Measurements from ENCODE around the gene SMO.
"Not testable (repeated sequence)": the region's sequence is repeated elsewhere in the genome, so short reads cannot be mapped to it uniquely, and the experiment has no call there.

SMO gene

GRCh38 chr7:129218514-129219062, 30.2 kb downstream of the SMO start:
- H3K27ac ChIP-seq (ENCODE audit: low read depth, low read length), result no peak overlapping the region
- H3K9me3 ChIP-seq (ENCODE audit: control insufficient read depth in 1 of 2, low read length in 2 of 2), result no peaks in the 10 kb centered on the region
- no peak overlapping the region for H3K9ac ChIP-seq (ENCODE audit: low read depth in 1 of 2, low read length in 2 of 2)
- no peaks in the 10 kb centered on the region for H3K27me3 ChIP-seq (ENCODE audit: control insufficient read depth in 1 of 2, insufficient read depth in 2 of 2, low read length in 2 of 2)
- H3K4me3 ChIP-seq (ENCODE audit: low read depth in 1 of 2, low read length in 2 of 2), result no peak overlapping the region
- no peaks in the 10 kb centered on the region for H3K4me1 ChIP-seq (ENCODE audit: control insufficient read depth in 1 of 2, insufficient read depth in 2 of 2, low read length in 2 of 2)
- H3K36me3 ChIP-seq (ENCODE audit: control insufficient read depth in 1 of 2, insufficient read depth in 2 of 2, low read length in 2 of 2), result no peaks in the 10 kb centered on the region

GRCh38 chr7:129219166-129219565, 30.7 kb downstream of the SMO start:
- H3K36me3 ChIP-seq (ENCODE audit: control insufficient read depth in 1 of 2, insufficient read depth in 2 of 2, low read length in 2 of 2); H3K9ac ChIP-seq (ENCODE audit: low read depth in 1 of 2, low read length in 2 of 2); H3K27ac ChIP-seq (ENCODE audit: low read depth, low read length); H3K27me3 ChIP-seq (ENCODE audit: control insufficient read depth in 1 of 2, insufficient read depth in 2 of 2, low read length in 2 of 2); H3K9me3 ChIP-seq (ENCODE audit: control insufficient read depth in 1 of 2, low read length in 2 of 2); H3K4me3 ChIP-seq (ENCODE audit: low read depth in 1 of 2, low read length in 2 of 2); H3K4me1 ChIP-seq (ENCODE audit: control insufficient read depth in 1 of 2, insufficient read depth in 2 of 2, low read length in 2 of 2): not testable (repeated sequence)

GRCh38 chr7:129222064-129222463, 33.6 kb downstream of the SMO start:
- no peak overlapping the region for H3K27ac ChIP-seq (ENCODE audit: low read depth, low read length)
- no peak overlapping the region for H3K4me3 ChIP-seq (ENCODE audit: low read depth in 1 of 2, low read length in 2 of 2)
- H3K9me3 ChIP-seq (ENCODE audit: control insufficient read depth in 1 of 2, low read length in 2 of 2), result no peaks in the 10 kb centered on the region
- peaks cover 11 to 14% of the 10 kb centered on the region in 2 donors for H3K4me1 ChIP-seq (ENCODE audit: control insufficient read depth in 1 of 2, insufficient read depth in 2 of 2, low read length in 2 of 2)
- no peak overlapping the region for H3K9ac ChIP-seq (ENCODE audit: low read depth in 1 of 2, low read length in 2 of 2)
- H3K27me3 ChIP-seq (ENCODE audit: control insufficient read depth in 1 of 2, insufficient read depth in 2 of 2, low read length in 2 of 2), result no peaks in the 10 kb centered on the region
- H3K36me3 ChIP-seq (ENCODE audit: control insufficient read depth in 1 of 2, insufficient read depth in 2 of 2, low read length in 2 of 2), result no peaks in the 10 kb centered on the region

- Histone ChIP-seq H3K4me1 (ENCODE audit: control insufficient read depth in 1 of 2, insufficient read depth in 2 of 2, low read length in 2 of 2) (peaks cover 11 to 25% of the 10 kb centered on the region in 2 donors), H3K9ac (ENCODE audit: low read depth in 1 of 2, low read length in 2 of 2) (peak within 1 kb of the TSS; percentile 63 to 73), H3K4me3 (ENCODE audit: low read depth in 1 of 2, low read length in 2 of 2) (peak within 1 kb of the TSS; percentile 86 to 97), H3K36me3 (ENCODE audit: control insufficient read depth in 1 of 2, insufficient read depth in 2 of 2, low read length in 2 of 2) (no peaks in the 10 kb centered on the region), H3K9me3 (ENCODE audit: control insufficient read depth in 1 of 2, low read length in 2 of 2) (no peaks in the 10 kb centered on the region), H3K27ac (ENCODE audit: low read depth, low read length) (peak within 1 kb of the TSS; percentile 99), H3K27me3 (ENCODE audit: control insufficient read depth in 1 of 2, insufficient read depth in 2 of 2, low read length in 2 of 2) (no peaks in the 10 kb centered on the region)
These were observed 36.1 kb downstream of the SMO start, which contains the start of gene AHCYL2 for GRCh38 chr7:129224251-129225205. TSS of gene AHCYL2 (plus strand) at chr7:129225030.

- H3K4me1 ChIP-seq (ENCODE audit: control insufficient read depth in 1 of 2, insufficient read depth in 2 of 2, low read length in 2 of 2), result peaks cover 11 to 25% of the 10 kb centered on the region in 2 donors
- H3K27ac ChIP-seq (ENCODE audit: low read depth, low read length), result peak overlapping the region; percentile 70
- no peaks in the 10 kb centered on the region for H3K36me3 ChIP-seq (ENCODE audit: control insufficient read depth in 1 of 2, insufficient read depth in 2 of 2, low read length in 2 of 2)
- peak overlapping the region; percentile 63 to 66 for H3K9ac ChIP-seq (ENCODE audit: low read depth in 1 of 2, low read length in 2 of 2)
- no peaks in the 10 kb centered on the region for H3K27me3 ChIP-seq (ENCODE audit: control insufficient read depth in 1 of 2, insufficient read depth in 2 of 2, low read length in 2 of 2)
- no peaks in the 10 kb centered on the region for H3K9me3 ChIP-seq (ENCODE audit: control insufficient read depth in 1 of 2, low read length in 2 of 2)
- peak overlapping the region; percentile 86 to 97 for H3K4me3 ChIP-seq (ENCODE audit: low read depth in 1 of 2, low read length in 2 of 2)
These were observed 36.9 kb downstream of the SMO start for GRCh38 chr7:129225206-129225930.

- peak overlapping the region; percentile 86 to 97 for H3K4me3 ChIP-seq (ENCODE audit: low read depth in 1 of 2, low read length in 2 of 2)
These were observed 37.6 kb downstream of the SMO start for GRCh38 chr7:129225931-129226572.

GRCh38 chr7:129227646-129228578, 39.5 kb downstream of the SMO start:
- Histone ChIP-seq H3K27me3 (ENCODE audit: control insufficient read depth in 1 of 2, insufficient read depth in 2 of 2, low read length in 2 of 2) (no peaks in the 10 kb centered on the region), H3K4me3 (ENCODE audit: low read depth in 1 of 2, low read length in 2 of 2) (no peak overlapping the region), H3K27ac (ENCODE audit: low read depth, low read length) (no peak overlapping the region), H3K4me1 (ENCODE audit: control insufficient read depth in 1 of 2, insufficient read depth in 2 of 2, low read length in 2 of 2) (peaks cover 11 to 25% of the 10 kb centered on the region in 2 donors), H3K36me3 (ENCODE audit: control insufficient read depth in 1 of 2, insufficient read depth in 2 of 2, low read length in 2 of 2) (no peaks in the 10 kb centered on the region), H3K9me3 (ENCODE audit: control insufficient read depth in 1 of 2, low read length in 2 of 2) (no peaks in the 10 kb centered on the region), H3K9ac (ENCODE audit: low read depth in 1 of 2, low read length in 2 of 2) (no peak overlapping the region)

More at GRCh38 chr7:129225931-129226572, 37.6 kb downstream of the SMO start:
- Histone ChIP-seq H3K27me3 (ENCODE audit: control insufficient read depth in 1 of 2, insufficient read depth in 2 of 2, low read length in 2 of 2) (no peaks in the 10 kb centered on the region), H3K27ac (ENCODE audit: low read depth, low read length) (no peak overlapping the region), H3K9ac (ENCODE audit: low read depth in 1 of 2, low read length in 2 of 2) (peak overlapping the region; percentile 63 to 66), H3K36me3 (ENCODE audit: control insufficient read depth in 1 of 2, insufficient read depth in 2 of 2, low read length in 2 of 2) (no peaks in the 10 kb centered on the region), H3K4me1 (ENCODE audit: control insufficient read depth in 1 of 2, insufficient read depth in 2 of 2, low read length in 2 of 2) (peaks cover 11 to 25% of the 10 kb centered on the region in 2 donors), H3K9me3 (ENCODE audit: control insufficient read depth in 1 of 2, low read length in 2 of 2) (no peaks in the 10 kb centered on the region)

- Histone ChIP-seq H3K27ac (ENCODE audit: low read depth, low read length) (no peak overlapping the region), H3K9ac (ENCODE audit: low read depth in 1 of 2, low read length in 2 of 2) (no peak overlapping the region), H3K36me3 (ENCODE audit: control insufficient read depth in 1 of 2, insufficient read depth in 2 of 2, low read length in 2 of 2) (no peaks in the 10 kb centered on the region)
These were observed 40.2 kb downstream of the SMO start for GRCh38 chr7:129228633-129229032.

GRCh38 chr7:129231666-129232065, 43.2 kb downstream of the SMO start:
- H3K4me3 ChIP-seq (ENCODE audit: low read depth in 1 of 2, low read length in 2 of 2), result no peak overlapping the region
- H3K36me3 ChIP-seq (ENCODE audit: control insufficient read depth in 1 of 2, insufficient read depth in 2 of 2, low read length in 2 of 2), result no peaks in the 10 kb centered on the region
- no peak overlapping the region for H3K27ac ChIP-seq (ENCODE audit: low read depth, low read length)
- no peak overlapping the region for H3K9ac ChIP-seq (ENCODE audit: low read depth in 1 of 2, low read length in 2 of 2)
- H3K27me3 ChIP-seq (ENCODE audit: control insufficient read depth in 1 of 2, insufficient read depth in 2 of 2, low read length in 2 of 2), result no peaks in the 10 kb centered on the region
- H3K4me1 ChIP-seq (ENCODE audit: control insufficient read depth in 1 of 2, insufficient read depth in 2 of 2, low read length in 2 of 2), result peaks cover 0 to 11% of the 10 kb centered on the region in 2 donors
- H3K9me3 ChIP-seq (ENCODE audit: control insufficient read depth in 1 of 2, low read length in 2 of 2), result no peaks in the 10 kb centered on the region

More at GRCh38 chr7:129228633-129229032, 40.2 kb downstream of the SMO start:
- no peaks in the 10 kb centered on the region for H3K27me3 ChIP-seq (ENCODE audit: control insufficient read depth in 1 of 2, insufficient read depth in 2 of 2, low read length in 2 of 2)
- H3K4me1 ChIP-seq (ENCODE audit: control insufficient read depth in 1 of 2, insufficient read depth in 2 of 2, low read length in 2 of 2), result peaks cover 11 to 25% of the 10 kb centered on the region in 2 donors
- no peaks in the 10 kb centered on the region for H3K9me3 ChIP-seq (ENCODE audit: control insufficient read depth in 1 of 2, low read length in 2 of 2)
- H3K4me3 ChIP-seq (ENCODE audit: low read depth in 1 of 2, low read length in 2 of 2), result no peak overlapping the region
